Stimulated activated CD8-positive, alpha-beta memory T cell treated with anti-CD3 and anti-CD28 coated beads, Interleukin-15, amount 100 ng/mL, for 4 hours (primary cell): ENCODE results near the gene DLG2.

ENCODE experiments used
- DNase-seq, 2 donors: peaks; one replicate each; pipeline ENCODE4 v3.0.0-alpha.2; 2020; ENCODE audit warnings: low read depth in 2 of 2

The DLG2 gene

GRCh38 chr11:84264066-84264465, 1363.1 kb downstream of the DLG2 start:
- no peak for DNase-seq

- no peak for DNase-seq
Measured at GRCh38 chr11:84261707-84262106, 1365.4 kb downstream of the DLG2 start.

- no peak for DNase-seq
Measured at GRCh38 chr11:84260862-84261261, 1366.3 kb downstream of the DLG2 start.

- DNase-seq = no peak
Measured at GRCh38 chr11:84256618-84257017, 1370.5 kb downstream of the DLG2 start.

- no peak for DNase-seq
Measured at GRCh38 chr11:84255483-84255882, 1371.7 kb downstream of the DLG2 start.

GRCh38 chr11:84250834-84251613, 1376.1 kb downstream of the DLG2 start:
- DNase-seq = no peak

- no peak for DNase-seq
Measured at GRCh38 chr11:84249344-84250135, 1377.6 kb downstream of the DLG2 start.

- DNase-seq = no peak
Measured at GRCh38 chr11:84247926-84248325, 1379.2 kb downstream of the DLG2 start.

GRCh38 chr11:84247129-84247528, 1380.0 kb downstream of the DLG2 start:
- no peak for DNase-seq

GRCh38 chr11:84243629-84244263, 1383.4 kb downstream of the DLG2 start:
- no peak for DNase-seq

GRCh38 chr11:84241343-84242131, 1385.6 kb downstream of the DLG2 start:
- no peak for DNase-seq

GRCh38 chr11:84240847-84241246, 1386.3 kb downstream of the DLG2 start:
- no peak for DNase-seq

- no peak for DNase-seq
Measured at GRCh38 chr11:84236436-84236835, 1390.7 kb downstream of the DLG2 start.

- no peak for DNase-seq
Measured at GRCh38 chr11:84234462-84235202, 1392.5 kb downstream of the DLG2 start.

GRCh38 chr11:84234011-84234410, 1393.1 kb downstream of the DLG2 start:
- DNase-seq = no peak

- DNase-seq = no peak
Measured at GRCh38 chr11:84232511-84232910, 1394.6 kb downstream of the DLG2 start.

GRCh38 chr11:84230402-84230801, 1396.7 kb downstream of the DLG2 start:
- DNase-seq = no peak

- no peak for DNase-seq
Measured at GRCh38 chr11:84227970-84228665, 1399.0 kb downstream of the DLG2 start.

GRCh38 chr11:84224042-84224441, 1403.1 kb downstream of the DLG2 start:
- no peak for DNase-seq

GRCh38 chr11:84218318-84218717, 1408.8 kb downstream of the DLG2 start:
- no peak for DNase-seq
